K562 (cell line): ENCODE measurements around the gene SNX15. TPM values are rescaled to one million over a fixed set of nuclear protein-coding genes. Genes with fewer than 3 reads are reported as not detected.

ENCODE experiments used
- ASH1L ChIP-seq: fragments of 450-650 bp; IDR thresholded peaks from 2 replicates; pipeline ENCODE4 v1.6.1; 2018; ENCODE audit warnings: borderline replicate concordance, mild to moderate bottlenecking, low read depth; ENCODE audit not compliant: partially characterized antibody
- DDX20 ChIP-seq: fragments of 450-650 bp; IDR thresholded peaks from 2 replicates; pipeline ENCODE4 v1.6.1; 2016; ENCODE audit warnings: missing genetic modification characterization, low read depth, mild to moderate bottlenecking, missing compliant biosample characterization, moderate library complexity
- FOSL1 ChIP-seq: fragments of 200-800 bp; sonication (Bioruptor generic); conservative IDR thresholded peaks from 2 replicates; pipeline ENCODE4 v1.6.1; 2016; ENCODE audit warnings: missing genetic modification characterization, missing compliant biosample characterization
- HEY1 ChIP-seq: fragments of 250-450 bp; sonication (Bioruptor Pico); IDR thresholded peaks from 2 replicates; pipeline ENCODE4 v1.5.0; 2020; ENCODE audit warnings: mild to moderate bottlenecking, moderate library complexity, borderline replicate concordance
- KAT8 ChIP-seq: fragments of 450-650 bp; IDR thresholded peaks from 2 replicates; pipeline ENCODE4 v1.6.1; 2016; ENCODE audit warnings: low read depth, mild to moderate bottlenecking
- MCM5 ChIP-seq: fragments of 450-650 bp; IDR thresholded peaks from 2 replicates; pipeline ENCODE4 v1.6.1; 2016; ENCODE audit warnings: low read depth
- MIER1 ChIP-seq: fragments of 450-650 bp; IDR thresholded peaks from 2 replicates; pipeline ENCODE4 v1.6.1; 2016; ENCODE audit warnings: antibody characterized with exemption, mild to moderate bottlenecking, low read depth
- PHTF2 ChIP-seq: fragments of 250-450 bp; sonication (Bioruptor Pico); IDR thresholded peaks from 2 replicates; pipeline ENCODE4 v1.5.0; 2021; ENCODE audit warnings: mild to moderate bottlenecking
- THRB ChIP-seq: fragments of 450-650 bp; formaldehyde crosslinking; conservative IDR thresholded peaks from 2 replicates; pipeline ENCODE4 v1.4.0; 2022; ENCODE audit warnings: mild to moderate bottlenecking, missing genetic modification characterization
- U2AF1 ChIP-seq: fragments of 200-400 bp; formaldehyde crosslinking; optimal IDR thresholded peaks from 2 replicates; pipeline ENCODE3; 2017; ENCODE audit warnings: mild to moderate bottlenecking, low read depth, low read length, moderate library complexity
- XRCC5 ChIP-seq: fragments of 200-400 bp; formaldehyde crosslinking; IDR thresholded peaks from 2 replicates; pipeline ENCODE4 v1.6.1; 2017; ENCODE audit warnings: low read depth, mild to moderate bottlenecking, low read length
- ZBTB40 ChIP-seq, 2 experiments: fragments of 450-650 bp in 1 of 2; sonication (generic) in 1 of 2; formaldehyde crosslinking in 1 of 2; IDR thresholded peaks; 2 replicates each; pipeline versions ENCODE4 v1.7.1 to v1.9.0; 2016 to 2022; ENCODE audit warnings: inconsistent platforms in 1 of 2, mild to moderate bottlenecking in 1 of 2, missing genetic modification reagents in 1 of 2
- ZFP1 ChIP-seq: fragments of 450-650 bp; formaldehyde crosslinking; IDR thresholded peaks from 2 replicates; pipeline ENCODE4 v1.4.0; 2020; ENCODE audit warnings: mild to moderate bottlenecking, mixed read lengths
- polyA plus RNA-seq, 8 experiments: library from polyadenylated mRNA; depleted of rRNA in 4 of 8; stranded (reverse) in 5 of 8; unstranded in 3 of 8; fragments of >200 nt; fragmentation: Nextera tagmentation in 2 of 8; fragmentation: Illumina TruSeq in 1 of 8; extraction: Ambion mirVana in 2 of 8; extraction: Trizol in 1 of 8; gene quantifications; 2 replicates each; pipeline versions ENCODE4 v1.2.1 to v1.2.3, GENCODE V29; 2011 to 2014; ENCODE audit warnings: inconsistent platforms in 1 of 8, missing spikeins in 1 of 8
- total RNA-seq, 7 experiments: library from RNA; depleted of rRNA in 6 of 7; stranded (reverse); fragments of >200 nt in 6 of 7; fragmentation: Illumina TruSeq in 2 of 7; extraction: Trizol in 2 of 7; gene quantifications; 2 replicates each; pipeline versions ENCODE4 v1.2.1 to v1.2.3, GENCODE V29; 2011 to 2021; ENCODE audit warnings: low replicate concordance in 1 of 7

Gene SNX15
- total and polyA plus RNA-seq, 9 of the 15 experiments (the other 6 are each of a cell fraction or from before 2014, with no cell fraction given): 1.8 to 27.8 (median 15.2) TPM

- TF ChIP-seq XRCC5 (peak; percentile 85), THRB (CRISPR knock-in tag) (no peak), ZBTB40 (IDR thresholded peaks at IDR 0.05) (no peak; the same call in 1 of the 2 replicates), ZBTB40 (CRISPR knock-in tag; IDR thresholded peaks at IDR 0.05) (no peak), HEY1 (CRISPR knock-in tag) (no peak), ASH1L (no peak), DDX20 (tag) (no peak), ZFP1 (no peak), KAT8 (no peak), MIER1 (no peak), PHTF2 (CRISPR knock-in tag) (no peak), U2AF1 (no peak), FOSL1 (tag) (peak; percentile 18; the same call in 1 of the 2 replicates), MCM5 (no peak)
These were observed at the start of gene SNX15 (continued) for GRCh38 chr11:65027213-65028067.
